Neural cell (in vitro differentiated cells): ENCODE data around the gene VIPR1. TPM values are rescaled to one million over a fixed set of nuclear protein-coding genes. Genes with fewer than 3 reads are reported as not detected.

ENCODE experiments used
- H2AFZ ChIP-seq: fragments of 200-600, 300-800 bp; sonication (generic), shearing (Covaris generic); 2 replicates; pipeline ENCODE4 v1.6.0; 2014; ENCODE audit warnings: low read depth, mild to moderate bottlenecking, antibody characterized with exemption, low read length, moderate library complexity
- H3F3A ChIP-seq: fragments of 200-600 bp; shearing (Covaris generic); 2 replicates; pipeline ENCODE4 v1.6.1; 2016; ENCODE audit warnings: mild to moderate bottlenecking, moderate library complexity, mixed read lengths, antibody characterized with exemption, low read length; ENCODE audit not compliant: insufficient read depth, poor library complexity, severe bottlenecking
- H3K27ac ChIP-seq: fragments of 200-600, 300-800 bp; sonication (generic), shearing (Covaris generic); 2 replicates; pipeline ENCODE4 v1.5.1; 2014; ENCODE audit warnings: mild to moderate bottlenecking, low read length, moderate library complexity
- H3K27me3 ChIP-seq: fragments of 300-800, 200-600 bp; sonication (generic), shearing (Covaris generic); 2 replicates; pipeline ENCODE4 v1.6.0; 2014; ENCODE audit warnings: mild to moderate bottlenecking, low read depth, low read length, moderate library complexity; ENCODE audit not compliant: insufficient read depth
- H3K36me3 ChIP-seq: fragments of 300-800, 200-600 bp; sonication (generic), shearing (Covaris generic); 2 replicates; pipeline ENCODE4 v1.5.1; 2014; ENCODE audit warnings: mild to moderate bottlenecking, antibody characterized with exemption, low read length, moderate library complexity; ENCODE audit not compliant: insufficient read depth
- H3K4me2 ChIP-seq: fragments of 300-800, 200-600 bp; sonication (generic), shearing (Covaris generic); 2 replicates; pipeline ENCODE4 v1.6.0; 2014; ENCODE audit warnings: mild to moderate bottlenecking, low read length
- H3K4me3 ChIP-seq: fragments of 300-800, 200-600 bp; sonication (generic), shearing (Covaris generic); 2 replicates; pipeline ENCODE4 v1.5.1; 2014; ENCODE audit warnings: mild to moderate bottlenecking, low read length, moderate library complexity
- H3K79me2 ChIP-seq: fragments of 200-600 bp; shearing (Covaris generic); replicated peaks from 2 replicates; pipeline ENCODE4 v1.6.0; 2014; ENCODE audit warnings: mild to moderate bottlenecking, low read length, moderate library complexity; ENCODE audit not compliant: insufficient read depth
- H3K9ac ChIP-seq: fragments of 300-800, 200-600 bp; sonication (generic), shearing (Covaris generic); 2 replicates; pipeline ENCODE4 v1.6.1; 2016; ENCODE audit warnings: mild to moderate bottlenecking, low read length, mixed read lengths
- H3K9me2 ChIP-seq: fragments of 200-600 bp; shearing (Covaris generic); 2 replicates; pipeline ENCODE4 v1.6.1; 2016; ENCODE audit warnings: mild to moderate bottlenecking, low read length, mixed read lengths; ENCODE audit not compliant: insufficient read depth
- H3K9me3 ChIP-seq: fragments of 200-600, 300-800 bp; sonication (generic), shearing (Covaris generic); 2 replicates; pipeline ENCODE4 v1.6.1; 2016; ENCODE audit warnings: mild to moderate bottlenecking, mixed run types, low read length, moderate library complexity, mixed read lengths
- H4K20me1 ChIP-seq: fragments of 200-600 bp; shearing (Covaris generic); 2 replicates; pipeline ENCODE4 v1.6.1; 2016; ENCODE audit warnings: mild to moderate bottlenecking, mixed run types; ENCODE audit not compliant: insufficient read depth
- CTCF ChIP-seq: fragments of 450-650 bp; IDR thresholded peaks from 2 replicates; pipeline ENCODE4 v1.5.1; 2014; ENCODE audit warnings: antibody characterized with exemption, mild to moderate bottlenecking, moderate library complexity; ENCODE audit not compliant: poor library complexity, severe bottlenecking
- EP300 ChIP-seq: fragments of 450-650 bp; conservative IDR thresholded peaks from 2 replicates; pipeline ENCODE4 v1.6.1; 2014; ENCODE audit warnings: antibody characterized with exemption, mild to moderate bottlenecking, moderate library complexity; ENCODE audit not compliant: poor library complexity, severe bottlenecking
- EZH2 ChIP-seq: fragments of 200-600, 300-800 bp; shearing (Covaris generic), sonication (generic); IDR thresholded peaks from 2 replicates; pipeline ENCODE4 v1.6.1; 2014; ENCODE audit warnings: antibody characterized with exemption, low read length, borderline replicate concordance, mild to moderate bottlenecking; ENCODE audit not compliant: insufficient read depth, poor library complexity, severe bottlenecking
- MXI1 ChIP-seq: fragments of 450-650 bp; conservative IDR thresholded peaks from 2 replicates; pipeline ENCODE4 v1.6.1; 2014; ENCODE audit warnings: antibody characterized with exemption, mild to moderate bottlenecking; ENCODE audit not compliant: poor library complexity, severe bottlenecking
- POLR2AphosphoS5 ChIP-seq: IDR thresholded peaks from 2 replicates; pipeline ENCODE4 v1.6.1; 2012
- RAD21 ChIP-seq: fragments of 450-650 bp; conservative IDR thresholded peaks from 2 replicates; pipeline ENCODE4 v1.6.1; 2014; ENCODE audit warnings: antibody characterized with exemption, mild to moderate bottlenecking, moderate library complexity
- REST ChIP-seq: IDR thresholded peaks from 2 replicates; pipeline ENCODE4 v1.6.1; 2012; ENCODE audit warnings: borderline replicate concordance
- SMC3 ChIP-seq: fragments of 450-650 bp; conservative IDR thresholded peaks from 2 replicates; pipeline ENCODE4 v1.6.1; 2014; ENCODE audit warnings: antibody characterized with exemption, mild to moderate bottlenecking, moderate library complexity; ENCODE audit not compliant: poor library complexity
- TAF1 ChIP-seq: IDR thresholded peaks from 2 replicates; pipeline ENCODE4 v1.6.1; 2012; ENCODE audit warnings: low read depth
- polyA plus RNA-seq: library from polyadenylated mRNA; depleted of rRNA; stranded (reverse); fragments of >200 nt; gene quantifications from 2 replicates; pipeline ENCODE4 v1.2.3, GENCODE V29; 2014

VIPR1 gene
- polyA plus RNA-seq, 1 donor from 2014 or later = 1.6 TPM

- no peak for TF ChIP-seq CTCF
- no peak for TF ChIP-seq EP300
- no peak for TF ChIP-seq TAF1
- Histone ChIP-seq H3K9me3 (no peaks in the 10 kb centered on the region), H3K36me3 (no peaks in the 10 kb centered on the region), H3K27me3 (no peaks in the 10 kb centered on the region), H3K4me3 (no peak overlapping the region), H3K9ac (no peak overlapping the region), H3F3A (no peaks in the 10 kb centered on the region), H3K4me2 (no peak overlapping the region), H4K20me1 (no peaks in the 10 kb centered on the region), H3K9me2 (no peaks in the 10 kb centered on the region), H3K79me2 (no peaks in the 10 kb centered on the region), H3K27ac (no peak overlapping the region), H2AFZ (no peak overlapping the region)
Measured at GRCh38 chr3:42511736-42512135, 9.3 kb downstream of the VIPR1 start.

GRCh38 chr3:42513121-42513520, 10.7 kb downstream of the VIPR1 start:
- Histone ChIP-seq H3K27me3 (no peaks in the 10 kb centered on the region), H3K9ac (no peak overlapping the region), H3K36me3 (no peaks in the 10 kb centered on the region), H3K9me2 (no peaks in the 10 kb centered on the region), H3K79me2 (no peaks in the 10 kb centered on the region), H3K27ac (no peak overlapping the region), H4K20me1 (no peaks in the 10 kb centered on the region), H3K9me3 (no peaks in the 10 kb centered on the region), H2AFZ (no peak overlapping the region), H3F3A (no peaks in the 10 kb centered on the region), H3K4me2 (no peak overlapping the region), H3K4me3 (no peak overlapping the region)
- TF ChIP-seq EP300 (no peak), SMC3 (no peak), CTCF (no peak), RAD21 (no peak), POLR2AphosphoS5 (no peak), TAF1 (no peak)

- Histone ChIP-seq H2AFZ (no peak overlapping the region), H3K9me3 (no peaks in the 10 kb centered on the region), H3K9ac (no peak overlapping the region), H3K4me2 (no peak overlapping the region), H3K9me2 (no peaks in the 10 kb centered on the region), H3K27me3 (no peaks in the 10 kb centered on the region), H3K36me3 (no peaks in the 10 kb centered on the region), H3K79me2 (no peaks in the 10 kb centered on the region), H3F3A (no peaks in the 10 kb centered on the region), H3K27ac (no peak overlapping the region), H4K20me1 (no peaks in the 10 kb centered on the region), H3K4me3 (no peak overlapping the region)
- TF ChIP-seq CTCF (no peak), POLR2AphosphoS5 (no peak), MXI1 (no peak), SMC3 (no peak), EZH2 (no peak), EP300 (no peak), REST (no peak)
Measured at GRCh38 chr3:42513521-42513920, 11.1 kb downstream of the VIPR1 start.
